ENCODE results near the gene TRIP6. TPM values are rescaled to one million over a fixed set of nuclear protein-coding genes. Genes with fewer than 3 reads are reported as not detected.
A peak's percentile ranks its signal among the peaks of the same experiment; 100 is the strongest.

TRIP6 gene, protein sequence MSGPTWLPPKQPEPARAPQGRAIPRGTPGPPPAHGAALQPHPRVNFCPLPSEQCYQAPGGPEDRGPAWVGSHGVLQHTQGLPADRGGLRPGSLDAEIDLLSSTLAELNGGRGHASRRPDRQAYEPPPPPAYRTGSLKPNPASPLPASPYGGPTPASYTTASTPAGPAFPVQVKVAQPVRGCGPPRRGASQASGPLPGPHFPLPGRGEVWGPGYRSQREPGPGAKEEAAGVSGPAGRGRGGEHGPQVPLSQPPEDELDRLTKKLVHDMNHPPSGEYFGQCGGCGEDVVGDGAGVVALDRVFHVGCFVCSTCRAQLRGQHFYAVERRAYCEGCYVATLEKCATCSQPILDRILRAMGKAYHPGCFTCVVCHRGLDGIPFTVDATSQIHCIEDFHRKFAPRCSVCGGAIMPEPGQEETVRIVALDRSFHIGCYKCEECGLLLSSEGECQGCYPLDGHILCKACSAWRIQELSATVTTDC
- 10 to 100 TPM; 34.1 to 49.6 (median 46.9) TPM for total RNA-seq
- polyA plus RNA-seq: 31.4 TPM
- long read RNA-seq, donor 1, transcript TRIP6-201 (9 exons, 1,942 nt): major isoform, 73 of 101 reads
- long read RNA-seq, donor 1, partial matches to known transcripts: 14 of 101 reads
- long read RNA-seq, donor 1, other reads (novel, unspliced or antisense): 10 of 101 reads
- long read RNA-seq, donor 2, transcript TRIP6-201 (9 exons, 1,942 nt): major isoform, 38 of 63 reads
- long read RNA-seq, donor 2, partial matches to known transcripts: 14 of 63 reads
- long read RNA-seq, donor 2, other reads (novel, unspliced or antisense): 7 of 63 reads
- long read RNA-seq, donor 3, transcript TRIP6-201 (9 exons, 1,942 nt): major isoform, 124 of 173 reads
- long read RNA-seq, donor 3, partial matches to known transcripts: 26 of 173 reads
- long read RNA-seq, donor 3, other reads (novel, unspliced or antisense): 22 of 173 reads
- long read RNA-seq, donor 4, transcript TRIP6-201 (9 exons, 1,942 nt): major isoform, 39 of 66 reads
- long read RNA-seq, donor 4, partial matches to known transcripts: 11 of 66 reads
- long read RNA-seq, donor 4, other reads (novel, unspliced or antisense): 13 of 66 reads

DNA sequence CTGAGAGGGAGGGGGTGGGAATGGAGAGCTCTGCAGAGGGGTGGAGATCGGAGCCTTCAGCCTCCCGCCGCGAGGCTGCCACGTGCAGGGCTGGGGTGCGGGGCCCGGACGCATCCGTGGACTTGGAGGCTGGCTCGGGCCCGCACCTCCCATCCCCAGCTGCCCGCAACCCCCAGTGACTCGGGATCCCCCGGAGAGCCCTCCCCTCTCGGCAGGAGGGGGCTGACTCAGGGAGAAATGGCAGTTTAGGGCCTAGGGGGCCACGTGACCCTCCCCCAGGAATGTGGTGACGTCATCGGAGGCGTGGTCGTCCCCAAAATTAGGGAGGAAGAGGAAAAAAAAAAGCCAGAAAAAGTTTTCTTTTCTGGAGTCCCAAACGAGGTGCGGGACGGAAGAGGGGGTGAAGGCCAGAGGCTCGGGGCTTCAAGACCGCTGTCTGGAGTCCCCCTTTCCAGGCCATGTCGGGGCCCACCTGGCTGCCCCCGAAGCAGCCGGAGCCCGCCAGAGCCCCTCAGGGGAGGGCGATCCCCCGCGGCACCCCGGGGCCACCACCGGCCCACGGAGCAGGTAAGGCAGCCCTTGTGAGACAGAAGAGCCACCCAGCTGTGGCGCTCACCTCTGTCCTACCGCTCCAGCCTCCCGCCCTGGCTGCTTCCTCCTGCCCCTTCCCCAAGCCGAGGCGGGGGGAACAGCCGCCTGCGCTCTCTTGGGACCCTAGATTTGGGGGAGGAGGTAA lies at the start of gene TRIP6:
Gene TRIP6 (plus strand): TSS at position 348 of the 736 bp plus-strand sequence. CDS start 111 bp downstream, at position 459.
- DNase-seq (peak; percentile 94 to 97 (median 96)), ATAC-seq (peak; percentile 79)
- intact Hi-C loops (cut with DNase I): no loop called here
- peak within 1 kb of the TSS; percentile 85 for H3K27ac ChIP-seq (ENCODE audit: low read length)
- under 1% methylated on average over 42 of the region's 42 CpGs for WGBS
- peak within 1 kb of the TSS; percentile 89 for H3K4me3 ChIP-seq (ENCODE audit: low read length)
- no peaks in the 10 kb centered on the region for H3K4me1 ChIP-seq (ENCODE audit: control insufficient read depth, insufficient read depth, low read length)
- no peaks in the 10 kb centered on the region for H3K9me3 ChIP-seq (ENCODE audit: control insufficient read depth, low read length)
- H3K27me3 ChIP-seq (ENCODE audit: control insufficient read depth, insufficient read depth): no peaks in the 10 kb centered on the region

DNA sequence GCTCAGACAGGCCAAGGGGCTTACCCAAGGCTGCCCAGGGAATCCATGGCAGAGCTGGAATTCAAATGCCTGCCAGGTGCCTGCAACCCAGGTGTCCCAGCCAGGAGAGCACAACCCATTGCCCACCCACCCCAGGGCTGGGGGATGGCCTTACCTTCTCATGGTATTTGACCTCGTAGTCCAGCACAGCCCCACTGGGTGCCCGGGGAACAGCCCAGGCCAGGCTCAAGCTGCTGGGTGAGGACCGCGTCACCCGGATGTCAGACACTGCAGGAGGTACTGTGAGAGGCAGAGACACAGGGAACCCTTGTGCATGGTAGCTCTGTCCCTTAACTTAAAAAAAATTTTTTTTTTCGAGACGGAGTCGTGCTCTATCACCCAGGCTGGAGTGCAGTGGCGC lies 48.8 kb upstream of the TRIP6 start:
- intact Hi-C loops (cut with DNase I): no loop called here
- Histone ChIP-seq H3K27ac (ENCODE audit: low read length) (no peak overlapping the region), H3K27me3 (ENCODE audit: control insufficient read depth, insufficient read depth) (no peaks in the 10 kb centered on the region), H3K9me3 (ENCODE audit: control insufficient read depth, low read length) (no peaks in the 10 kb centered on the region), H3K4me3 (ENCODE audit: low read length) (no peak overlapping the region), H3K4me1 (ENCODE audit: control insufficient read depth, insufficient read depth, low read length) (no peaks in the 10 kb centered on the region)
- DNase-seq (peak in 1 of 3 donors; percentile 31), ATAC-seq (no peak)
- 96% methylated on average over 9 of the region's 9 CpGs for WGBS

DNA sequence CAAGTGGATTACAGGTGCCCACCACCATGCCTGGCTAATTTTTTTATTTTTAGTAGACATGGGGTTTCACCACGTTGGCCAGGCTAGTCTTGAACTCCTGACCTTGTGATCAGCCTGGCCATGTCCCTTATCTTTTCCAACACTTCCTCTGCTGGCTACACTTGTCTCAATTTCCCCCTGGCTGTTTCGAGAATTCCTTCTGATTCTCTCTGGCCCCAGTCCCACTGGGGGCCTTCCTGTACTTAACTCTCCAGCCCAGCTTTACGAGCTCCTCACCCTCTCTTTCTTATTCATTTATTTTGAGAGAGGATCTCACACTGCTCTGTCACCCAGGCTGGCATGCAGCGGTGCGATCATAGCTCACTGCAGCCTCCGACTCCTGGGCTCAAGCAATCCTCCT lies 48.4 kb upstream of the TRIP6 start:
- no peaks in the 10 kb centered on the region for H3K4me1 ChIP-seq (ENCODE audit: control insufficient read depth, insufficient read depth, low read length)
- H3K4me3 ChIP-seq (ENCODE audit: low read length): no peak overlapping the region
- no peak overlapping the region for H3K27ac ChIP-seq (ENCODE audit: low read length)
- intact Hi-C loops (cut with DNase I): no loop called here
- ATAC-seq (no peak), DNase-seq (no peak)
- WGBS: 76% methylated on average over 6 of the region's 6 CpGs
- H3K9me3 ChIP-seq (ENCODE audit: control insufficient read depth, low read length): no peaks in the 10 kb centered on the region
- no peaks in the 10 kb centered on the region for H3K27me3 ChIP-seq (ENCODE audit: control insufficient read depth, insufficient read depth)

DNA sequence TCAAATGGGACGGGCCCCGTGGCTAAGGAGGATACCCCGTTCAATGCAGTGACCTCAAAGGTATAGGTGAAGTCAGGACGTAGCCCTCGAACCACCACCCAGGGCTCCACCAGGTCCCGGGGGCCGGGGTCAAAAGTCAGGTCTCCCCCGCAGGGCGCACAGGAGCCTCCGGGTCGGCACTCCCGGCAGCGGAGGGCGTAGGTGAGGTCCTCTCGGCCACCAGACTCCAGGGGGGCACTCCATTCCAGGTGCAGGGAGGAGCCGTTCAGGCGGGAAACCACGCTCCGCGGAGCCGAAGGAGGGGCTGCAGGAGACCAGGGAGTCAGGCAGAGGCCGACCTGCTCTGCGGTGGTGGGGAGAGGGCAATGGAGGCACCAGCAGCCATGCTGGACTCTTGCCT lies 47.6 kb upstream of the TRIP6 start:
- no peak overlapping the region for H3K4me3 ChIP-seq (ENCODE audit: low read length)
- no peak for ATAC-seq
- 91% methylated on average over 23 of the region's 23 CpGs for WGBS
- H3K9me3 ChIP-seq (ENCODE audit: control insufficient read depth, low read length): no peaks in the 10 kb centered on the region
- H3K4me1 ChIP-seq (ENCODE audit: control insufficient read depth, insufficient read depth, low read length): no peaks in the 10 kb centered on the region
- intact Hi-C loops (cut with DNase I): no loop called here
- no peaks in the 10 kb centered on the region for H3K27me3 ChIP-seq (ENCODE audit: control insufficient read depth, insufficient read depth)
- H3K27ac ChIP-seq (ENCODE audit: low read length): no peak overlapping the region
- DNase-seq: no peak

DNA sequence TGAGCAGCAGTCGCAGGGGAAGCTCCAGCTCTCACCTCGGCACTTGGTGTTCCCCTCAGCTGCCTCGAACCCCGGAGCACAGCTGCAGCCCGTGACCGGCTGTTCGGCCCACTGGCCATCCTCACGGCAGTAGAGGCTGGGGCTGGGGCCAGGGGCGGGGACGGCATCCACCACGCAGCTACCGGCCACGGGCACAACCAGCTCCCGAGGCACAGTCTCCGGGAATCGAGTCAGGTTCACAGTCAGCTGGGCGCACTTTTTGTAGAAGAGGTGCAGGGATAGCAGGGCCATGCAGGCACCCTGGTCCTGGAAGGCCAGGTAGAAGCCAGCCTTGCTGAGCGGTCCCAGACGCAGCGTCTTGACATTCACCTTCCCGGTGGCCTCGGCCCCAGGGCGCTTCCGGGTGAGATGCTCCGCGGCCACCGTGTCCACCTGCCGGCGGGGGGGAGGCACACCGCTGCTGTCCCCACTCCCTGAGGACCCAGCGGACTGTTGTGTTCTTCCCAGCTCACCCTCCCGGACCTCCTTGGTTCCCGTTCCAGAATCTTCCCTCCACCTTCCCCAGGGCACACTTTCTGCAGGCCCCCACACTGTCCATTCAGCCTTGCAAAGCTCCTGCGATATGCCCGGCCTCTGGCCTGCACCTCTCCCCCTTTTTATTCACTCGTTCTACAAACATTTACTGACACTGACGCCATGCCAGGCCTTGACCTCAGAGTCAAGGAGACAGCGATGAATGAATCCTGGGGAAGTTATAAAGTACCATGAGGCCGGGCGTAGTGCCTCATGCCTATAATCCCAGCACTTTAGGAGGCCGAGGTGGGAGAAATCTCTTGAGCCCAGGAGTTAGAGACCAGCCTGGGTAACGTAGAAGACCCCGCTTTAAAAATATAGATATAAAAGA lies 44.7 kb upstream of the TRIP6 start:
- DNase-seq (no peak), ATAC-seq (no peak)
- H3K4me1 ChIP-seq (ENCODE audit: control insufficient read depth, insufficient read depth, low read length): no peaks in the 10 kb centered on the region
- H3K27ac ChIP-seq (ENCODE audit: low read length): no peak overlapping the region
- H3K4me3 ChIP-seq (ENCODE audit: low read length): no peak overlapping the region
- WGBS: 92% methylated on average over 43 of the region's 43 CpGs
- no peaks in the 10 kb centered on the region for H3K27me3 ChIP-seq (ENCODE audit: control insufficient read depth, insufficient read depth)
- intact Hi-C loops (cut with DNase I): no loop called here
- H3K9me3 ChIP-seq (ENCODE audit: control insufficient read depth, low read length): no peaks in the 10 kb centered on the region

DNA sequence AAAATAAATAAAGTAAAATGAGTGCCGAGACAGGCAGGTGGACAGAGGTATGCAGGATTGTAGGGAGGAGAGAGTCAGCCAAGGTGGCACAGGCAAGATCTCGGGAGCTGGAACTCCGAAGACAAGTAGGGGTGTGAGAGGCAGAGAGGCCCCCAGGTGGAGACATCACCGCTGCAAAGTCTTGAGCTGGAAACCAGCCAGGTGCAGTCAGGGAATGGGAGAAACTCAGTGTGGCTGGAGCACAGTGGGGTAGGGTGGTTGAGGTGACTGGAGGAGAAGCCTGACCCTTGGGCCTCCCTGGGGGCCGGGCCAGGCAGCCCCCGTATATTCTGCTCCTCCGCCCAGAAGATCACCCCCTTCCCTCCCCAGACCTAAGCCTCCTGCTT lies 44.1 kb upstream of the TRIP6 start:
- no peaks in the 10 kb centered on the region for H3K27me3 ChIP-seq (ENCODE audit: control insufficient read depth, insufficient read depth)
- no peaks in the 10 kb centered on the region for H3K4me1 ChIP-seq (ENCODE audit: control insufficient read depth, insufficient read depth, low read length)
- H3K27ac ChIP-seq (ENCODE audit: low read length): no peak overlapping the region
- intact Hi-C loops (cut with DNase I): no loop called here
- WGBS: 85% methylated on average over 7 of the region's 7 CpGs
- H3K4me3 ChIP-seq (ENCODE audit: low read length): no peak overlapping the region
- ATAC-seq (no peak), DNase-seq (no peak)
- no peaks in the 10 kb centered on the region for H3K9me3 ChIP-seq (ENCODE audit: control insufficient read depth, low read length)

DNA sequence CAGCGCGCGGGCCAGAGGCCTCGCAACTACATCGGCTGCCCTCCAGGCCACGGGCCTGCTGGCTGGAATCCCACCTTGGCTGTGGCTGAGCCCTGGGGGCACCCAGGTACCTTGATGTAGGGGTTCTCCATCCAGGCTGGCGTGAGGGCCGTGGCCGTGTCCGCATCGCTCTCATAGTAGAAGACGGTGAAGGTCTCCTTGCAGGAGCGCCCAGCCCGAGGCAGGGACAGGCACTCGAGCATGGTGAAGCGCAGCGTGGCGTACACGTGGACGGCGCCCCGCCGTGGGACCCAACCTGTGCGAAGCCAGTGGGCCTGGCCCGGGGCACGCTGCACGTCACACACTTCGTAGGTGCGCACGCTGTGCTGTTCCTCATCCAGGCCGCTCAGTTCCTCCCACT lies 43.7 kb upstream of the TRIP6 start:
- Histone ChIP-seq H3K4me1 (ENCODE audit: control insufficient read depth, insufficient read depth, low read length) (no peaks in the 10 kb centered on the region), H3K27me3 (ENCODE audit: control insufficient read depth, insufficient read depth) (no peaks in the 10 kb centered on the region), H3K27ac (ENCODE audit: low read length) (no peak overlapping the region), H3K9me3 (ENCODE audit: control insufficient read depth, low read length) (no peaks in the 10 kb centered on the region), H3K4me3 (ENCODE audit: low read length) (no peak overlapping the region)
- intact Hi-C loops (cut with DNase I): no loop called here
- DNase-seq (no peak), ATAC-seq (no peak)
- 93% methylated on average over 31 of the region's 31 CpGs for WGBS

DNA sequence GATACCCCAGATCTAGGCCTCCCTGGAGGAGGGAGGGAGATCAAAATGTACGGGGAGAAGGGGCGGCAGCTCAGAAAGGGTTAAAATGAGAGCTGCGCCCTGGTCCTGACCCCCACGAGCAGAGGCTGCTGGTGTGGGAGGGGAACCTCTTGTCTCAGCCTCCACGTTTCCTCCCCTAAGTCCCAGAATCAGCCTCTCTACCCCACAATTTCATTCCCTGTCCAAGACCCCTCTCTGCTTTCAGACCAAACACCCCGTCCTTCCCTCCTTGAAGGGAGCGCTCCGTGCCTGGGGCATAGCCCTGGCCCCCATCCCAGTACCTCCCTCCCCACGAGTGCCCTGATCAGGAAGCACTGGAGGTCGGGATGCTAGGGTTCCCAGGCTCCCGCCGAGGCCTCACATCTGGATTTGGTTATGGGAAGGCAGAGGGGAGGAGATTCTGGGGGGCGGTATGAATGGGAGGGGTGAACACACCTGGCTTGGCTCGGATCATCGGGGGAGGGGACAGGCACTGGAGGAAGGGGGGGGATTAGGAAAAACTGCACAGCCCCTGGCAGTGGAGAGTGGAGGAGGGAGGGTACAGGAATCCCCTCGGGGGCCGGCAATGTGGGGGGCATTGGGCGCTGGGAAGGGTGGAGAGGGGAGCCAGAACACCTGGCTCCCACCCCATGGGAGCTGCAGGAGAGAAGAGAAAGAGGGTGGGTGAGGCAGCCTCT lies 42.5 kb upstream of the TRIP6 start:
- no peaks in the 10 kb centered on the region for H3K27me3 ChIP-seq (ENCODE audit: control insufficient read depth, insufficient read depth)
- ATAC-seq: no peak
- intact Hi-C loops (cut with DNase I): no loop called here
- peak in 1 of 3 donors; percentile 65 for DNase-seq
- peak overlapping the region; percentile 24 for H3K27ac ChIP-seq (ENCODE audit: low read length)
- 41% methylated on average over 18 of the region's 18 CpGs for WGBS
- H3K4me3 ChIP-seq (ENCODE audit: low read length): peak overlapping the region; percentile 92
- no peaks in the 10 kb centered on the region for H3K4me1 ChIP-seq (ENCODE audit: control insufficient read depth, insufficient read depth, low read length)
- no peaks in the 10 kb centered on the region for H3K9me3 ChIP-seq (ENCODE audit: control insufficient read depth, low read length)

DNA sequence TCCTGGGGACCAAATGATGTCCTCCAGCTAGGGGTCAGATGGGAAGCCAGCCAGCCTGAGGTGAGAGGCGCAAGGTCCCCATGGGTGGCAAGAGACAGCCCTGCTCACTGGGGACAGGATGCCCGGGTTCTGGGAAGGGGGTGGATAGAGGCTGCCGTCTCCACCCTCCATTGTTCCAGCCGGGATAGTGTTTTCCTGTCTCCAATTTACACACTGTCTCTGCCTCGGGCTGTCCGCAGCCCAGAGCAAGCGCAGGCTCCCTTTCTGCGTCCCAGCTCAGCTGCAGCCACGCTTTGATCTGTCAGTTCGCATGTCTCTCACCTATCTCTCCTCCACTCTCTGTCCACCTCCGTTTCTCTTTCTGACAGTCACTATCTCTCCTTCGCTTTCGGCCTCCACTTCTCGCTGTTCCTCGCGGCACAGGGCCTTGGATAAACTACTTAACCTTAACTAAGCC lies 41.9 kb upstream of the TRIP6 start:
- Histone ChIP-seq H3K4me3 (ENCODE audit: low read length) (peak overlapping the region; percentile 92), H3K4me1 (ENCODE audit: control insufficient read depth, insufficient read depth, low read length) (no peaks in the 10 kb centered on the region), H3K9me3 (ENCODE audit: control insufficient read depth, low read length) (no peaks in the 10 kb centered on the region), H3K27ac (ENCODE audit: low read length) (peak overlapping the region; percentile 50), H3K27me3 (ENCODE audit: control insufficient read depth, insufficient read depth) (no peaks in the 10 kb centered on the region)
- ATAC-seq (peak; percentile 36 to 70), DNase-seq (peak; percentile 66 to 75 (median 69))
- intact Hi-C loops (cut with DNase I): no loop called here
- WGBS: 35% methylated on average over 16 of the region's 16 CpGs

All from right cardiac atrium (tissue), 5 donors.